GM21515 (cell line): ENCODE results near the gene PRKN.
A peak's percentile ranks its signal among the peaks of the same experiment; 100 is the strongest.

Experiments
- ATAC-seq: cut with Tn5 transposase; IDR thresholded peaks from one replicate; pipeline ENCODE4 v1.9.1; 2021; ENCODE audit not compliant: unreplicated experiment

PRKN gene

GRCh38 chr6:161440299-161440698, 1287.3 kb downstream of the PRKN start:
- ATAC-seq, result no peak

GRCh38 chr6:161439093-161439492, 1288.5 kb downstream of the PRKN start:
- ATAC-seq, result no peak

GRCh38 chr6:161438430-161439030, 1289.0 kb downstream of the PRKN start:
- no peak for ATAC-seq

- no peak for ATAC-seq
Measured at GRCh38 chr6:161437851-161438250, 1289.7 kb downstream of the PRKN start.

GRCh38 chr6:161436106-161436876, 1291.3 kb downstream of the PRKN start:
- no peak for ATAC-seq

- ATAC-seq, result no peak
Measured at GRCh38 chr6:161435748-161436070, 1291.9 kb downstream of the PRKN start.

GRCh38 chr6:161434921-161435747, 1292.4 kb downstream of the PRKN start:
- ATAC-seq, result no peak

- ATAC-seq, result no peak
Measured at GRCh38 chr6:161434350-161434749, 1293.2 kb downstream of the PRKN start.

- no peak for ATAC-seq
Measured at GRCh38 chr6:161432546-161432945, 1295.0 kb downstream of the PRKN start.

- no peak for ATAC-seq
Measured at GRCh38 chr6:161429921-161430490, 1297.6 kb downstream of the PRKN start.

- no peak for ATAC-seq
Measured at GRCh38 chr6:161424421-161424820, 1303.1 kb downstream of the PRKN start.

- no peak for ATAC-seq
Measured at GRCh38 chr6:161422710-161423680, 1304.6 kb downstream of the PRKN start.

GRCh38 chr6:161418463-161418945, 1309.1 kb downstream of the PRKN start:
- ATAC-seq, result peak; percentile 73

- no peak for ATAC-seq
Measured at GRCh38 chr6:161417717-161418462, 1309.7 kb downstream of the PRKN start.

- no peak for ATAC-seq
Measured at GRCh38 chr6:161415302-161415855, 1312.2 kb downstream of the PRKN start.

GRCh38 chr6:161414707-161415106, 1312.9 kb downstream of the PRKN start:
- no peak for ATAC-seq

- no peak for ATAC-seq
Measured at GRCh38 chr6:161414180-161414579, 1313.4 kb downstream of the PRKN start.

GRCh38 chr6:161413355-161413771, 1314.2 kb downstream of the PRKN start:
- ATAC-seq, result no peak

- ATAC-seq, result no peak
Measured at GRCh38 chr6:161412795-161413194, 1314.8 kb downstream of the PRKN start.
